Natural killer cell (primary cell): Measurements from ENCODE around the gene LIPT2. TPM values are rescaled to one million over a fixed set of nuclear protein-coding genes. Genes with fewer than 3 reads are reported as not detected.
A peak's percentile ranks its signal among the peaks of the same experiment; 100 is the strongest.

ENCODE experiments used
- ATAC-seq, 3 donors: fragments of 150-1000 bp in 2 of 3; fragments of 200-7000 bp in 1 of 3; cut with Tn5 transposase; 1 replicate in 1 of 3; 2 replicates in 2 of 3; pipeline ENCODE4 v1.10.0; 2021; ENCODE audit warnings: mild to moderate bottlenecking in 2 of 3, moderate library complexity in 2 of 3
- DNase-seq, 2 donors: peaks; one replicate each; pipeline versions ENCODE4 v3.0.0 to v3.0.0-alpha.2; 2013 to 2021; ENCODE audit warnings: mixed read lengths in 1 of 2
- H3K27ac ChIP-seq: one replicate; pipeline ENCODE4 v1.5.1; 2013; ENCODE audit warnings: mild to moderate bottlenecking, low read length
- H3K27me3 ChIP-seq: one replicate; pipeline ENCODE4 v1.6.1; 2013; ENCODE audit warnings: low read length; ENCODE audit not compliant: control insufficient read depth, insufficient read depth
- H3K36me3 ChIP-seq: one replicate; pipeline ENCODE4 v1.6.1; 2013; ENCODE audit warnings: low read length; ENCODE audit not compliant: control insufficient read depth, insufficient read depth
- H3K4me1 ChIP-seq: one replicate; pipeline ENCODE4 v1.6.1; 2013; ENCODE audit warnings: low read length; ENCODE audit not compliant: control insufficient read depth, insufficient read depth
- H3K4me3 ChIP-seq: one replicate; pipeline ENCODE4 v1.5.1; 2013; ENCODE audit warnings: low read length
- H3K9me3 ChIP-seq: one replicate; pipeline ENCODE4 v1.6.1; 2013; ENCODE audit warnings: low read length; ENCODE audit not compliant: control insufficient read depth, insufficient read depth
- H3K27ac Mint-ChIP-seq, 2 donors: one replicate each; pipeline ENCODE4 v1.8.0; 2022; ENCODE audit warnings: mild to moderate bottlenecking in 2 of 2, mixed read lengths in 2 of 2, moderate library complexity in 1 of 2
- H3K27me3 Mint-ChIP-seq, 2 donors: one replicate each; pipeline ENCODE4 v1.8.0; 2022; ENCODE audit warnings: low read depth in 2 of 2, mixed read lengths in 2 of 2
- H3K36me3 Mint-ChIP-seq: one replicate; pipeline ENCODE4 v1.8.0; 2022; ENCODE audit warnings: mixed read lengths
- H3K4me1 Mint-ChIP-seq, 2 donors: one replicate each; pipeline ENCODE4 v1.8.0; 2022; ENCODE audit warnings: mixed read lengths in 2 of 2
- H3K4me3 Mint-ChIP-seq: one replicate; pipeline ENCODE4 v1.8.0; 2022; ENCODE audit warnings: mild to moderate bottlenecking, moderate library complexity, mixed read lengths
- H3K9me3 Mint-ChIP-seq, 2 donors: one replicate each; pipeline ENCODE4 v1.8.0; 2022; ENCODE audit warnings: mixed read lengths in 2 of 2
- WGBS: methylation state at CpG from one replicate; pipeline ENCODE4 v1.1.7; 2013; ENCODE audit warnings: missing lambda C conversion rate; ENCODE audit not compliant: insufficient coverage; 5-methylcytosine and 5-hydroxymethylcytosine counted together
- intact Hi-C: fragments of 100-400 bp; cut with micrococcal nuclease; formaldehyde crosslinking; loops from one replicate; pipeline ENCODE4 v1.14.2; 2022
- total RNA-seq, 4 donors: library from RNA; stranded (reverse); fragments of 120-200 nt in 1 of 4; gene quantifications; one replicate each; pipeline versions ENCODE4 v1.2.3 to v1.2.4, GENCODE V29; 2013 to 2022
- TF ChIP-seq, protein P1 (sequence below): fragments of 200-600 bp; IDR thresholded peaks from one replicate; pipeline ENCODE4 v1.8.0; 2022; ENCODE audit warnings: antibody characterized with exemption

The LIPT2 gene
- total RNA-seq, result 1 to 10 TPM in 2 of 3 donors, under 1 TPM in 1; 0.99 to 4.1 (median 3.1) TPM
- 8.1 TPM for total RNA-seq (2013)

DNA sequence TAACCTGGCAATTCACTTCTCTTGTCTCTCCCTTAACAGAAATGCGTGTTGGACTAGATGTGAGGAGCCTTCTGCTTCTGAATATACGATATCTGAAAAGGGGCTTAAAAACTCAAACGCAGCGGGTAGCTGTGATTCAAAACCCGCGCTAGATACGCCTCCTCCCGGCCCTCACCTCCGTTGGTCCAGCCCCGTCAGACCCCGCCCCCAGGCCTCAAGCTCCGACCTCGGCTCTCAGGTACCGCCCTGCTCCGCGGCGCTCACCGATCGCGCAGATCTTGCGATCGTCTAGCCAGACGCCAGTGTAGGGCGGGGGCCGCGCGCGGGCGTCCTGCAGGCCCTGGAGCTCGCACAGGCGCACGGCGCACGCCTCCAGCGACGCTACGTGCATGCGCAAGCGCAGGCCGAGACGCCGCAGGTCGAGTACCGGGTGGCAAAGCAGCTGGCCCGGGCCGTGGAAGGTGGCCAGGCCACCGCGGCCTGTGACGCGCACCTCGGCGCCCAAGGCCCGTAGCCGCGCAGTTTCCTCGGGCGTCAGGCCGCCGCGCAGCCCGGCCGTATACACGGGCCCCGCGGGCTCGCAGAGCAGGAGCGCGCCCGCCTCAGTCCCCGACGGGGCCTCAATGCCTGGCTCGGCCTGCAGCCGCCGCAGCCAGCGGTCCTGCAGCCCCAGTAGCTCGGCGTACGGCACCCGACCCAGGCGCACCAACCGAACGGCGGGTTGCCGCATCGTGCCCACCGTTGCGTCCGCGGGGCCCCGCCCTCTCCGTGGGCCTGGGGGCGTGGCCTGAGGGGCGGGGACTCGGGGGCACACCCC, at the start of gene LIPT2:
LIPT2 (minus strand) TSS at position 751 of the 817 bp plus-strand sequence; CDS start at position 730, 21 bp downstream.
- peak within 1 kb of the TSS; percentile 76 to 84 for H3K27ac Mint-ChIP-seq
- peaks cover 0 to 2% of the 10 kb centered on the region in 2 donors for H3K9me3 Mint-ChIP-seq
- no peaks in the 10 kb centered on the region for H3K27me3 ChIP-seq
- H3K27ac ChIP-seq, result peak within 1 kb of the TSS; percentile 60
- TF ChIP-seq, protein P1, sequence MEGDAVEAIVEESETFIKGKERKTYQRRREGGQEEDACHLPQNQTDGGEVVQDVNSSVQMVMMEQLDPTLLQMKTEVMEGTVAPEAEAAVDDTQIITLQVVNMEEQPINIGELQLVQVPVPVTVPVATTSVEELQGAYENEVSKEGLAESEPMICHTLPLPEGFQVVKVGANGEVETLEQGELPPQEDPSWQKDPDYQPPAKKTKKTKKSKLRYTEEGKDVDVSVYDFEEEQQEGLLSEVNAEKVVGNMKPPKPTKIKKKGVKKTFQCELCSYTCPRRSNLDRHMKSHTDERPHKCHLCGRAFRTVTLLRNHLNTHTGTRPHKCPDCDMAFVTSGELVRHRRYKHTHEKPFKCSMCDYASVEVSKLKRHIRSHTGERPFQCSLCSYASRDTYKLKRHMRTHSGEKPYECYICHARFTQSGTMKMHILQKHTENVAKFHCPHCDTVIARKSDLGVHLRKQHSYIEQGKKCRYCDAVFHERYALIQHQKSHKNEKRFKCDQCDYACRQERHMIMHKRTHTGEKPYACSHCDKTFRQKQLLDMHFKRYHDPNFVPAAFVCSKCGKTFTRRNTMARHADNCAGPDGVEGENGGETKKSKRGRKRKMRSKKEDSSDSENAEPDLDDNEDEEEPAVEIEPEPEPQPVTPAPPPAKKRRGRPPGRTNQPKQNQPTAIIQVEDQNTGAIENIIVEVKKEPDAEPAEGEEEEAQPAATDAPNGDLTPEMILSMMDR, result no peak
- ATAC-seq (peak; percentile 95 to 99 (median 95)), DNase-seq (peak; percentile 94 to 99)
- H3K27me3 Mint-ChIP-seq, result no peaks in the 10 kb centered on the region
- H3K4me3 Mint-ChIP-seq, result peak within 1 kb of the TSS; percentile 83
- H3K36me3 Mint-ChIP-seq, result no peaks in the 10 kb centered on the region
- peaks cover 17% of the 10 kb centered on the region in 2 donors for H3K4me1 Mint-ChIP-seq
- WGBS, result under 1% methylated on average over 94 of the region's 94 CpGs
- peaks cover 14% of the 10 kb centered on the region for H3K4me1 ChIP-seq
- intact Hi-C loops, result loop anchor here (1.0 to 5.0 kb wide), 3 partner anchors 95 to 1324 kb away; partner anchors contain the start of genes PGM2L1, POLD3 and UVRAG
- H3K9me3 ChIP-seq, result no peaks in the 10 kb centered on the region
- H3K36me3 ChIP-seq, result no peaks in the 10 kb centered on the region
- peak within 1 kb of the TSS; percentile 44 for H3K4me3 ChIP-seq

DNA sequence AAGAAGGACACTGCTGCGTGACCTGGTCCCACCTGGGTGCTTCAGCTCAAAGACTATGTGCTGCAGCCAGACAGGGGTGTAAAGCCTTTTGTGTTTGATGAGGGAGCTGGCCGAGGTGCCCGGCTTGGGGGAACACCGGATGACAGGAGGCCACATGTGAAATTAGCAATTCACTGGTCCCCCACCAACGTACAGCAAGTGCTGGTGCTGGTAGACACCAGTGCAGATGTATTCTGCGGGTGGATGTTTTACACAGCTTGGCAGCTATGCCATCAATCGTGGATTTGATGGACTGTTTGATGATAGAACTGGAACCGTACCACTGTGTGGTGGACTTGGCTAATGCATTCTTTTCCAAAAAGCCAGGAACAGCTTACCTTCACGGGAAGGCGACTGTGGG, 47.9 kb upstream of the LIPT2 start:
- H3K27ac Mint-ChIP-seq, result no peak overlapping the region
- peaks cover 6 to 32% of the 10 kb centered on the region in 2 donors for H3K27me3 Mint-ChIP-seq
- H3K36me3 Mint-ChIP-seq, result no peaks in the 10 kb centered on the region
- no peaks in the 10 kb centered on the region for H3K4me1 Mint-ChIP-seq
- Histone ChIP-seq H3K4me1 (no peaks in the 10 kb centered on the region), H3K36me3 (no peaks in the 10 kb centered on the region), H3K4me3 (no peak overlapping the region), H3K27ac (no peak overlapping the region), H3K9me3 (peaks cover 9% of the 10 kb centered on the region), H3K27me3 (no peaks in the 10 kb centered on the region)
- peaks cover 0 to 4% of the 10 kb centered on the region in 2 donors for H3K9me3 Mint-ChIP-seq
- H3K4me3 Mint-ChIP-seq, result no peak overlapping the region
- TF ChIP-seq, protein P1, result no peak
- ATAC-seq (no peak), DNase-seq (no peak)
- 89% methylated on average over 10 of the region's 10 CpGs for WGBS
- intact Hi-C loops, result no loop called here

DNA sequence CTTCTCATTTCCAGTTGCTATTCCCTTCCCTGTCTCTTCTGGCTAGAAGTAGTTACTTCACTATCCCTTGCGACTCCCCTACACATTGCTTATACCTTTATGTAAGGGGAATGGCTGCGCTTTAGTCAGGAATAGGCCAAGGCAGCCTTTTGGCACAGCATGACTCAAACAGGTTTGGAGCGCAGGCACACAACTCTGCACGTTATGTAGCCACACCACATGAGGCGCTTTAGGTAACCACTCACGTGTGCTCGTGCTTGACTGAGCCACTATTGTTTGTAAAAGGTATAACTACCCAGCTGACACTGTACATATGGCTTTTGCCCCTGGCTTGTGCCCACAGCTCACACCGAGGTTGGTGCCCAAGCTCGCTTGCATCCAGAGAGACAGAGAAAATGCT, 46.7 kb upstream of the LIPT2 start:
- no peak for ATAC-seq
- Histone ChIP-seq H3K36me3 (no peaks in the 10 kb centered on the region), H3K4me3 (no peak overlapping the region), H3K9me3 (peaks cover 9% of the 10 kb centered on the region), H3K27me3 (no peaks in the 10 kb centered on the region), H3K27ac (no peak overlapping the region), H3K4me1 (no peaks in the 10 kb centered on the region)
- 94% methylated on average over 9 of the region's 9 CpGs for WGBS
- intact Hi-C loops, result no loop called here
- no peaks in the 10 kb centered on the region for H3K4me1 Mint-ChIP-seq
- peaks cover 9 to 32% of the 10 kb centered on the region in 2 donors for H3K27me3 Mint-ChIP-seq
- TF ChIP-seq, protein P1, result no peak
- H3K36me3 Mint-ChIP-seq, result no peaks in the 10 kb centered on the region
- H3K27ac Mint-ChIP-seq, result no peak overlapping the region
- DNase-seq, result no peak
- peaks cover 0 to 4% of the 10 kb centered on the region in 2 donors for H3K9me3 Mint-ChIP-seq
- H3K4me3 Mint-ChIP-seq, result no peak overlapping the region
